Activated naive CD4-positive, alpha-beta T cell treated with anti-CD3 and anti-CD28 coated beads, Interleukin-2, amount 50 U/mL, for 72 hours (primary cell): ENCODE data around the gene SMIM10. TPM values are rescaled to one million over a fixed set of nuclear protein-coding genes. Genes with fewer than 3 reads are reported as not detected.
"Not testable (repeated sequence)": the region's sequence is repeated elsewhere in the genome, so short reads cannot be mapped to it uniquely, and the experiment has no call there.

ENCODE experiments used
- ATAC-seq, 2 donors: fragments of 150-1000 bp; cut with Tn5 transposase; 2 replicates each; pipeline ENCODE4 v1.10.0; 2021; ENCODE audit warnings: mild to moderate bottlenecking in 2 of 2, moderate library complexity in 2 of 2
- DNase-seq, 2 donors: peaks; one replicate each; pipeline ENCODE4 v3.0.0; 2021 to 2022; ENCODE audit warnings: low spot score in 2 of 2
- H3K27ac Mint-ChIP-seq, 2 donors: one replicate each; pipeline ENCODE4 v1.8.0; 2022; ENCODE audit warnings: mild to moderate bottlenecking in 2 of 2, mixed read lengths in 2 of 2
- H3K36me3 Mint-ChIP-seq, 2 donors: one replicate each; pipeline ENCODE4 v1.8.0; 2022; ENCODE audit warnings: mixed read lengths in 2 of 2
- H3K9me3 Mint-ChIP-seq, 2 donors: one replicate each; pipeline ENCODE4 v1.8.0; 2022; ENCODE audit warnings: mixed read lengths in 2 of 2
- total RNA-seq, 2 donors: library from RNA; stranded (reverse); gene quantifications; one replicate each; pipeline ENCODE4 v1.2.3, GENCODE V29; 2022

Gene SMIM10
- total RNA-seq: 1 to 10 TPM in 1 of 2 donors, under 1 TPM in 1; 0.39 to 1.5 TPM

GRCh38 chrX:134990801-134991481 is at the start of gene SMIM10:
SMIM10 (plus strand) TSS chrX:134990991; CDS start chrX:134991096, 105 bp downstream.
- ATAC-seq (peak; percentile 77 to 98), DNase-seq (peak; percentile 15 to 62)
- H3K36me3 Mint-ChIP-seq: no peaks in the 10 kb centered on the region
- H3K27ac Mint-ChIP-seq: no peak within 1 kb of the TSS
- H3K9me3 Mint-ChIP-seq: no peaks in the 10 kb centered on the region

GRCh38 chrX:134946364-134946763 is 44.4 kb upstream of the SMIM10 start:
- not testable (repeated sequence) for H3K9me3 Mint-ChIP-seq, DNase-seq, ATAC-seq, H3K27ac Mint-ChIP-seq, H3K36me3 Mint-ChIP-seq

GRCh38 chrX:134948333-134949241 is 42.2 kb upstream of the SMIM10 start:
- ATAC-seq: no peak
- no peaks in the 10 kb centered on the region for H3K36me3 Mint-ChIP-seq
- no peaks in the 10 kb centered on the region for H3K9me3 Mint-ChIP-seq
- DNase-seq: no peak
- no peak overlapping the region for H3K27ac Mint-ChIP-seq

- DNase-seq (no peak), ATAC-seq (no peak)
- H3K9me3 Mint-ChIP-seq: no peaks in the 10 kb centered on the region
- H3K27ac Mint-ChIP-seq: no peak overlapping the region
- H3K36me3 Mint-ChIP-seq: no peaks in the 10 kb centered on the region
Observed at GRCh38 chrX:134949271-134949670, 41.5 kb upstream of the SMIM10 start.

- no peak for DNase-seq
- no peak for ATAC-seq
- Mint-ChIP-seq H3K36me3 (no peaks in the 10 kb centered on the region), H3K27ac (no peak overlapping the region), H3K9me3 (no peaks in the 10 kb centered on the region)
Observed at GRCh38 chrX:134957836-134958235, 33.0 kb upstream of the SMIM10 start.

GRCh38 chrX:134960366-134960765 is 30.4 kb upstream of the SMIM10 start:
- H3K36me3 Mint-ChIP-seq, H3K9me3 Mint-ChIP-seq, ATAC-seq: not testable (repeated sequence)

GRCh38 chrX:134963041-134963440 is 27.8 kb upstream of the SMIM10 start:
- no peaks in the 10 kb centered on the region for H3K9me3 Mint-ChIP-seq
- H3K36me3 Mint-ChIP-seq: no peaks in the 10 kb centered on the region
- ATAC-seq (no peak), DNase-seq (no peak)
- H3K27ac Mint-ChIP-seq: peak overlapping the region in 1 of 2 donors; percentile 13

More at GRCh38 chrX:134960366-134960765, 30.4 kb upstream of the SMIM10 start:
- H3K27ac Mint-ChIP-seq, DNase-seq: not testable (repeated sequence)

- H3K9me3 Mint-ChIP-seq: no peaks in the 10 kb centered on the region
Observed at GRCh38 chrX:134969726-134970125, 21.1 kb upstream of the SMIM10 start.

GRCh38 chrX:134971926-134972325 is 18.9 kb upstream of the SMIM10 start:
- DNase-seq (no peak), ATAC-seq (no peak)
- Mint-ChIP-seq H3K36me3 (no peaks in the 10 kb centered on the region), H3K9me3 (no peaks in the 10 kb centered on the region), H3K27ac (no peak overlapping the region)

More at GRCh38 chrX:134969726-134970125, 21.1 kb upstream of the SMIM10 start:
- DNase-seq (no peak), ATAC-seq (no peak)
- Mint-ChIP-seq H3K27ac (no peak overlapping the region), H3K36me3 (no peaks in the 10 kb centered on the region)

- Mint-ChIP-seq H3K36me3 (no peaks in the 10 kb centered on the region), H3K27ac (no peak overlapping the region), H3K9me3 (no peaks in the 10 kb centered on the region)
- ATAC-seq (no peak), DNase-seq (no peak)
Observed at GRCh38 chrX:134975516-134975915, 15.3 kb upstream of the SMIM10 start.

GRCh38 chrX:134981910-134982309 is 8.9 kb upstream of the SMIM10 start:
- no peaks in the 10 kb centered on the region for H3K9me3 Mint-ChIP-seq
- H3K36me3 Mint-ChIP-seq: no peaks in the 10 kb centered on the region

GRCh38 chrX:134982748-134983147 is 8.0 kb upstream of the SMIM10 start:
- Mint-ChIP-seq H3K36me3 (no peaks in the 10 kb centered on the region), H3K9me3 (no peaks in the 10 kb centered on the region), H3K27ac (no peak overlapping the region)
- ATAC-seq: no peak
- no peak for DNase-seq

More at GRCh38 chrX:134981910-134982309, 8.9 kb upstream of the SMIM10 start:
- DNase-seq (no peak), ATAC-seq (no peak)
- H3K27ac Mint-ChIP-seq: no peak overlapping the region

- Mint-ChIP-seq H3K27ac (no peak overlapping the region), H3K36me3 (no peaks in the 10 kb centered on the region), H3K9me3 (no peaks in the 10 kb centered on the region)
- ATAC-seq (no peak), DNase-seq (no peak)
Observed at GRCh38 chrX:134985479-134985878, 5.3 kb upstream of the SMIM10 start.

GRCh38 chrX:134990475-134990800 is 353 bp upstream of the SMIM10 start:
- ATAC-seq (no peak), DNase-seq (no peak)
- H3K27ac Mint-ChIP-seq: no peak overlapping the region
- H3K9me3 Mint-ChIP-seq: no peaks in the 10 kb centered on the region
- no peaks in the 10 kb centered on the region for H3K36me3 Mint-ChIP-seq

- no peak for ATAC-seq
- no peak overlapping the region for H3K27ac Mint-ChIP-seq
Observed at GRCh38 chrX:134997646-134998045, 6.9 kb downstream of the SMIM10 start.

GRCh38 chrX:134998246-134998645 is 7.5 kb downstream of the SMIM10 start:
- Mint-ChIP-seq H3K36me3 (no peaks in the 10 kb centered on the region), H3K27ac (no peak overlapping the region), H3K9me3 (no peaks in the 10 kb centered on the region)
- no peak for DNase-seq
- ATAC-seq: no peak

More at GRCh38 chrX:134997646-134998045, 6.9 kb downstream of the SMIM10 start:
- Mint-ChIP-seq H3K36me3 (no peaks in the 10 kb centered on the region), H3K9me3 (no peaks in the 10 kb centered on the region)
- no peak for DNase-seq

GRCh38 chrX:134999469-134999868 is 8.7 kb downstream of the SMIM10 start:
- ATAC-seq (no peak), DNase-seq (no peak)
- H3K36me3 Mint-ChIP-seq: no peaks in the 10 kb centered on the region
- H3K27ac Mint-ChIP-seq: no peak overlapping the region
- H3K9me3 Mint-ChIP-seq: no peaks in the 10 kb centered on the region
